Measurements from ENCODE around the gene AGTRAP. TPM values are rescaled to one million over a fixed set of nuclear protein-coding genes. Genes with fewer than 3 reads are reported as not detected.

The AGTRAP gene
- total and polyA plus RNA-seq, 9 of the 15 experiments (the other 6 are each of a cell fraction or from before 2014, with no cell fraction given), result 26.8 to 105 (median 57.5) TPM

GRCh38 chr1:11695861-11696260 is 40.1 kb upstream of the AGTRAP start (continued):
- no peak for TF ChIP-seq MGA (IDR thresholded peaks at IDR 0.05)
- TF ChIP-seq IFI16 (CRISPR knock-in tag; IDR thresholded peaks at IDR 0.05), result no peak
- no peak for TF ChIP-seq KLF6 (CRISPR knock-in tag; IDR thresholded peaks at IDR 0.05; ENCODE audit: borderline replicate concordance)
- TF ChIP-seq DPF2 (IDR thresholded peaks at IDR 0.05), result no peak
- TF ChIP-seq MYC (IDR thresholded peaks at IDR 0.05; ENCODE audit: low read depth, low read length), result no peak
- no peak for TF ChIP-seq MYC (CRISPR knock-in tag; IDR thresholded peaks at IDR 0.05; ENCODE audit: borderline replicate concordance, low read depth)
